Activated naive CD4-positive, alpha-beta T cell treated with Interleukin-2 at 50 U/mL for 16 hours (primary cell): Measurements from ENCODE around the gene AMN1.
"Not testable (repeated sequence)": the region's sequence is repeated elsewhere in the genome, so short reads cannot be mapped to it uniquely, and the experiment has no call there.

ENCODE experiments used
- DNase-seq: peaks from one replicate; pipeline ENCODE4 v3.0.0-alpha.2; 2020

The AMN1 gene

GRCh38 chr12:31732926-31733548 is 4.2 kb upstream of the AMN1 start:
- DNase-seq, result peak; percentile 52

- DNase-seq, result not testable (repeated sequence)
These were observed 2.4 kb upstream of the AMN1 start for GRCh38 chr12:31731203-31731602.

- no peak for DNase-seq
These were observed 884 bp upstream of the AMN1 start for GRCh38 chr12:31729705-31730104.

GRCh38 chr12:31728289-31728916 is 418 bp downstream of the AMN1 start:
- no peak for DNase-seq

GRCh38 chr12:31727192-31727591 is 1.6 kb downstream of the AMN1 start:
- DNase-seq, result no peak

GRCh38 chr12:31726575-31726974 is 2.2 kb downstream of the AMN1 start:
- DNase-seq, result no peak

GRCh38 chr12:31724557-31724956 is 4.3 kb downstream of the AMN1 start:
- no peak for DNase-seq

- no peak for DNase-seq
These were observed 6.2 kb downstream of the AMN1 start for GRCh38 chr12:31722580-31722979.

GRCh38 chr12:31718542-31719198 is 10.2 kb downstream of the AMN1 start:
- not testable (repeated sequence) for DNase-seq

GRCh38 chr12:31716998-31717397 is 11.8 kb downstream of the AMN1 start:
- DNase-seq, result not testable (repeated sequence)

GRCh38 chr12:31715283-31715825 is 13.5 kb downstream of the AMN1 start:
- DNase-seq, result no peak

GRCh38 chr12:31714406-31715271 is 14.2 kb downstream of the AMN1 start:
- DNase-seq, result no peak

GRCh38 chr12:31712877-31713276 is 15.9 kb downstream of the AMN1 start:
- DNase-seq, result no peak

- DNase-seq, result no peak
These were observed 18.6 kb downstream of the AMN1 start for GRCh38 chr12:31710021-31710818.

- not testable (repeated sequence) for DNase-seq
These were observed 20.7 kb downstream of the AMN1 start for GRCh38 chr12:31708118-31708517.

GRCh38 chr12:31705621-31706020 is 23.2 kb downstream of the AMN1 start:
- DNase-seq, result no peak

- DNase-seq, result no peak
These were observed 26.8 kb downstream of the AMN1 start for GRCh38 chr12:31702047-31702446.

- DNase-seq, result not testable (repeated sequence)
These were observed 38.9 kb downstream of the AMN1 start for GRCh38 chr12:31689921-31690320.

GRCh38 chr12:31687101-31687527 is 41.7 kb downstream of the AMN1 start:
- DNase-seq, result no peak

GRCh38 chr12:31685801-31686200 is 43.0 kb downstream of the AMN1 start:
- no peak for DNase-seq

GRCh38 chr12:31682136-31682962 is 46.5 kb downstream of the AMN1 start:
- peak; percentile 69 for DNase-seq
